Sigmoid colon (tissue), 7 donors: ENCODE results near the gene LGALS3. TPM values are rescaled to one million over a fixed set of nuclear protein-coding genes. Genes with fewer than 3 reads are reported as not detected.

ENCODE experiments used
- DNase-seq: peaks from one replicate; pipeline ENCODE4 v3.0.0-alpha.2; 2019
- H3K27ac ChIP-seq, 4 donors: fragments of 200-600 bp; sonication (generic); one replicate each; pipeline ENCODE4 v1.5.1; 2016 to 2019; ENCODE audit warnings: mild to moderate bottlenecking in 1 of 4
- H3K27me3 ChIP-seq, 3 donors: fragments of 200-600 bp; sonication (generic); one replicate each; pipeline ENCODE4 v1.5.1; 2019; ENCODE audit warnings: mild to moderate bottlenecking in 1 of 3
- H3K36me3 ChIP-seq, 4 donors: fragments of 200-600 bp; sonication (generic); one replicate each; pipeline ENCODE4 v1.5.1; 2016 to 2019
- H3K4me1 ChIP-seq, 4 donors: fragments of 200-600 bp; sonication (generic); one replicate each; pipeline ENCODE4 v1.5.1; 2017 to 2019
- H3K4me3 ChIP-seq, 4 donors: fragments of 200-600 bp; sonication (generic); one replicate each; pipeline ENCODE4 v1.5.1; 2017 to 2019; ENCODE audit warnings: mild to moderate bottlenecking in 2 of 4, moderate library complexity in 1 of 4
- H3K9me3 ChIP-seq, 4 donors: fragments of 200-600 bp in 3 of 4; sonication (generic) in 3 of 4; one replicate each; pipeline versions ENCODE4 v1.5.1 to v1.6.1; 2013 to 2019
- EP300 ChIP-seq, 4 donors: sonication (generic); formaldehyde crosslinking; IDR thresholded peaks; one replicate each; pipeline ENCODE4 v1.6.1; 2017; ENCODE audit warnings: antibody characterized with exemption in 4 of 4
- POLR2A ChIP-seq, 2 donors: fragments of 450-650 bp; IDR thresholded peaks; one replicate each; pipeline ENCODE4 v1.6.1; 2016; ENCODE audit warnings: antibody characterized with exemption in 2 of 2, mild to moderate bottlenecking in 2 of 2, moderate library complexity in 2 of 2
- POLR2AphosphoS5 ChIP-seq, 4 donors: sonication (generic); formaldehyde crosslinking; IDR thresholded peaks; one replicate each; pipeline ENCODE4 v1.6.1; 2017; ENCODE audit warnings: antibody characterized with exemption in 4 of 4
- WGBS, 2 donors: extraction: QIAGEN DNeasy Blood & Tissue Kit; methylation state at CpG; one replicate each; pipeline ENCODE4 v1.1.7; 2013; 5-methylcytosine and 5-hydroxymethylcytosine counted together
- intact Hi-C: fragments of 100-400 bp; cut with DNase I; formaldehyde crosslinking; loops from one replicate; pipeline ENCODE4 v1.15.1; 2023
- polyA plus RNA-seq, 3 donors: library from polyadenylated mRNA; stranded (reverse); fragments of 200-250 nt; gene quantifications; one replicate each; pipeline ENCODE4 v1.2.3, GENCODE V29; 2013
- total RNA-seq, 4 donors: library from RNA; depleted of rRNA; stranded (reverse); fragments of >200 nt; gene quantifications; one replicate each; pipeline ENCODE4 v1.1.0, GENCODE V29; 2016
- TF ChIP-seq, protein P1 (sequence below), 4 experiments: fragments of 450-650 bp in 3 of 4; fragments of 200-600 bp in 1 of 4; IDR thresholded peaks; one replicate each; pipeline ENCODE4 v1.5.1; 2016 to 2019; ENCODE audit warnings: antibody characterized with exemption in 4 of 4, mild to moderate bottlenecking in 3 of 4, moderate library complexity in 2 of 4
- donor health status: healthy with polysubstance abuse.
- donor health status: Bipolar disorder and iron deficiency.
- donor health status: healthy.

The LGALS3 gene
- total and polyA plus RNA-seq, 7 donors = 235 to 4,129 (median 249) TPM

DNA sequence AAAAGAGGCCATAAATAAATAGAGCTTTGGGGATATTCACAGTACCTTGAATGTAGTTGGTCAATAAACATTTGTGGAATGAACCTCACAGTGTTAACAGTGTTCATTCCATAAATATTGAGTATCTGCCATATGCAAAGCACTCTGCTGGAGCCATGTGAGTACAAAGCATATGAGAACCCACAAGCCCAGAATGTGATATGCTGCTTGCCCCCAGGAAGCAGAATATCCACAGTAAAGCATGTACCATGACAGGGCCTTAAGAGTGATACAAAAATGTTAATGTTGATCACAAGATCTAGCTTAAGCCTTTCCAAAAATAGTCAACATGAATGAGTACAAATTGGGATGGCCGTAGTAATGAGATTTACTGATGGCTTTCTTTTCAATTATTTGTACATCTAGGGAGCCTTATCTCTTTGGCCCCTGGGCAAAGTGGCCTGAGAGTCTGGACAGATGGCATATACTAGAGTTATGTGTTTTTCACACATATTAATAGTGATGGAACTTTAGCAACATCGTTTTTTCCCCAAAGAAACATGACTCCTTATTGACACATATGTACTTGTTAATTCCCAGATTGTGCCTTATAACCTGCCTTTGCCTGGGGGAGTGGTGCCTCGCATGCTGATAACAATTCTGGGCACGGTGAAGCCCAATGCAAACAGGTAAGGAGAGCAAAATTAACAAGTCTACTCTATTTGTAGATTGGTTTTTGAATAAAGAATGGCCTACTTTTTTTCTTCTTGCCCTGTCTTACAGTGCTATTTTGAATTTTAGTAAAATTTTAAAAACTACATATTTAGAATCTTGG lies 10.9 kb downstream of the LGALS3 start:
- H3K4me1 ChIP-seq = peaks cover 0 to 30% (median 30%) of the 10 kb centered on the region in 4 donors
- intact Hi-C loops = no loop called here
- H3K27ac ChIP-seq = no peak overlapping the region
- TF ChIP-seq POLR2AphosphoS5 (IDR thresholded peaks at IDR 0.05) (no peak), EP300 (IDR thresholded peaks at IDR 0.05) (no peak), POLR2A (IDR thresholded peaks at IDR 0.05) (no peak)
- TF ChIP-seq, protein P1, sequence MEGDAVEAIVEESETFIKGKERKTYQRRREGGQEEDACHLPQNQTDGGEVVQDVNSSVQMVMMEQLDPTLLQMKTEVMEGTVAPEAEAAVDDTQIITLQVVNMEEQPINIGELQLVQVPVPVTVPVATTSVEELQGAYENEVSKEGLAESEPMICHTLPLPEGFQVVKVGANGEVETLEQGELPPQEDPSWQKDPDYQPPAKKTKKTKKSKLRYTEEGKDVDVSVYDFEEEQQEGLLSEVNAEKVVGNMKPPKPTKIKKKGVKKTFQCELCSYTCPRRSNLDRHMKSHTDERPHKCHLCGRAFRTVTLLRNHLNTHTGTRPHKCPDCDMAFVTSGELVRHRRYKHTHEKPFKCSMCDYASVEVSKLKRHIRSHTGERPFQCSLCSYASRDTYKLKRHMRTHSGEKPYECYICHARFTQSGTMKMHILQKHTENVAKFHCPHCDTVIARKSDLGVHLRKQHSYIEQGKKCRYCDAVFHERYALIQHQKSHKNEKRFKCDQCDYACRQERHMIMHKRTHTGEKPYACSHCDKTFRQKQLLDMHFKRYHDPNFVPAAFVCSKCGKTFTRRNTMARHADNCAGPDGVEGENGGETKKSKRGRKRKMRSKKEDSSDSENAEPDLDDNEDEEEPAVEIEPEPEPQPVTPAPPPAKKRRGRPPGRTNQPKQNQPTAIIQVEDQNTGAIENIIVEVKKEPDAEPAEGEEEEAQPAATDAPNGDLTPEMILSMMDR (IDR thresholded peaks at IDR 0.05) = no peak
- H3K4me3 ChIP-seq = no peak overlapping the region
- H3K9me3 ChIP-seq = no peaks in the 10 kb centered on the region
- H3K27me3 ChIP-seq = no peaks in the 10 kb centered on the region
- peaks cover 6 to 70% (median 37%) of the 10 kb centered on the region in 4 donors for H3K36me3 ChIP-seq
- WGBS, 2 donors = 69 to 90% methylated on average over 4 of the region's 4 CpGs
- DNase-seq = no peak

DNA sequence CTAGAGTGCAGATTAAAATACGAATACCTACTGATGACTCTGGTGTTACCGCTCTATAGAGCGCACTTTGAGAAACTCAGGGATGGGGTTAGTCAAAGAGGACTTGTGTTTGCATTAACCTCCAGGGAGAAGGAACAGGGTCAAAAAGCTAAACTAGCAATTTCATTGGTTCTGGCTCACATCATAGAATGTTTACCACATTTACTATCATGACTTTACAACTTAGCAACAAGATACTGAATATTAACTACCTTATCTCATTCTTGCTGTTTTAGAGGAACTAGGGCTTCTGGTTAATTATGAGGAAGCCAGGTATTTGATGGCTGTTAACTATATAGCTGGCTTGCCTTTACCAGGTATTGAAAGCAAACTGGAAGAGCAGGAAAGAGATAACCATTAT lies 12.8 kb downstream of the LGALS3 start:
- intact Hi-C loops = no loop called here
- no peaks in the 10 kb centered on the region for H3K9me3 ChIP-seq
- H3K4me3 ChIP-seq = no peak overlapping the region
- H3K36me3 ChIP-seq = peaks cover 6 to 87% (median 37%) of the 10 kb centered on the region in 4 donors
- peaks cover 0 to 17% (median 16%) of the 10 kb centered on the region in 4 donors for H3K4me1 ChIP-seq
- TF ChIP-seq POLR2A (IDR thresholded peaks at IDR 0.05) = no peak
- TF ChIP-seq, protein P1 (IDR thresholded peaks at IDR 0.05) = no peak
- TF ChIP-seq EP300 (IDR thresholded peaks at IDR 0.05) = no peak
- TF ChIP-seq POLR2AphosphoS5 (IDR thresholded peaks at IDR 0.05) = no peak
- H3K27ac ChIP-seq = no peak overlapping the region
- H3K27me3 ChIP-seq = no peaks in the 10 kb centered on the region
- 90 to 95% methylated on average over 3 of the region's 3 CpGs for WGBS, 2 donors
- DNase-seq = no peak

DNA sequence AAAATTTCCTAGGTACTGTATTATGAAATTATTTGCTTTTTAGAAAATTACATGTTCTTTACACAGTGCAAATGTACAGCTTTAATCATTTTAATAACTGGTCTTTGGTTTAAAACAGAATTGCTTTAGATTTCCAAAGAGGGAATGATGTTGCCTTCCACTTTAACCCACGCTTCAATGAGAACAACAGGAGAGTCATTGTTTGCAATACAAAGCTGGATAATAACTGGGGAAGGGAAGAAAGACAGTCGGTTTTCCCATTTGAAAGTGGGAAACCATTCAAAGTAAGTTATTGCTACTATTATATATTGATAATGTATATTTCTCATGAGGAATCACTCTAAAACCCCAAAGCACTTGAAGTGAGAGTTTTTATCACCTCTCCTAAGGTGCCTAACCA lies 13.4 kb downstream of the LGALS3 start:
- intact Hi-C loops = no loop called here
- H3K36me3 ChIP-seq = peaks cover 6 to 87% (median 37%) of the 10 kb centered on the region in 4 donors
- H3K9me3 ChIP-seq = no peaks in the 10 kb centered on the region
- H3K4me1 ChIP-seq = peaks cover 0 to 15% (median 9%) of the 10 kb centered on the region in 4 donors
- TF ChIP-seq, protein P1 (IDR thresholded peaks at IDR 0.05) = no peak
- TF ChIP-seq POLR2AphosphoS5 (IDR thresholded peaks at IDR 0.05) (no peak), POLR2A (IDR thresholded peaks at IDR 0.05) (no peak), EP300 (IDR thresholded peaks at IDR 0.05) (no peak)
- H3K27ac ChIP-seq = no peak overlapping the region
- no peak for DNase-seq
- H3K4me3 ChIP-seq = no peak overlapping the region
- no peaks in the 10 kb centered on the region for H3K27me3 ChIP-seq
- 74 to 90% methylated on average over 2 of the region's 2 CpGs for WGBS, 2 donors

DNA sequence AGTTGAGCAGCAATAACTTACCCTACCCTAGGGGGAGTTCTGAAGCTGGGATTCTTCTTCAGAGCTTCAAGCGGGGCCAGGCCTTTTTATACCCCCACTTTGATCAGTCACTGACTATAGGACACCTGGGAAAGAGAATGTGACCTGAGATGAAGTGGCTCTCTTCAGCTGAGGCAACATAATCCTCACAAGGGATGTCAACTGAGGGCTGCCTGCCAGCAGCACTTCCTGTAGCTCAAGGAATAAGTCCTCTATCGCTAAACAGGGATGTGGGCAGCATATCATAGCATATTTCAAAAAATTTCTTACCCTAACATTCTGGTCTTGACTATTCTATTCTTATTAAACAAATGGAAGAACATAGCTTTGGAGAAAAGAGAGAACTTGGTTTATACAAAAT lies 17.4 kb downstream of the LGALS3 start:
- no peaks in the 10 kb centered on the region for H3K9me3 ChIP-seq
- intact Hi-C loops = no loop called here
- no peaks in the 10 kb centered on the region for H3K27me3 ChIP-seq
- H3K4me1 ChIP-seq = no peaks in the 10 kb centered on the region
- TF ChIP-seq POLR2A (IDR thresholded peaks at IDR 0.05) (no peak), POLR2AphosphoS5 (IDR thresholded peaks at IDR 0.05) (no peak), EP300 (IDR thresholded peaks at IDR 0.05) (no peak)
- TF ChIP-seq, protein P1 (IDR thresholded peaks at IDR 0.05) = no peak
- no peak overlapping the region for H3K4me3 ChIP-seq
- H3K36me3 ChIP-seq = peaks cover 0 to 52% (median 11%) of the 10 kb centered on the region in 4 donors
- no peak for DNase-seq
- 82 to 90% methylated on average over 2 of the region's 2 CpGs for WGBS, 2 donors
- H3K27ac ChIP-seq = no peak overlapping the region
